Posterior vena cava (tissue), 2 donors: ENCODE results near the gene TRAPPC6A. TPM values are rescaled to one million over a fixed set of nuclear protein-coding genes. Genes with fewer than 3 reads are reported as not detected.

Experiments used
- DNase-seq: peaks from one replicate; pipeline ENCODE4 v3.0.0-alpha.2; 2020; ENCODE audit warnings: low spot score
- intact Hi-C, 2 donors: fragments of 100-400 bp; cut with DNase I; formaldehyde crosslinking; loops; one replicate each; pipeline versions ENCODE4 v1.14.1 to v1.14.2; 2022 to 2023
- total RNA-seq, 2 donors: library from RNA; stranded (reverse); fragmentation: NEBNext Ultra II Directional; extraction: Animal tissue kit (Norgen Biotek cat#: 25700); gene quantifications; one replicate each; pipeline ENCODE4 v1.2.1, GENCODE V29; 2021
- donor health status: DM: yes; HTN: yes; CAD: no.
- donor health status: DM: yes; HTN: yes; CAD: no.

The TRAPPC6A gene
- total RNA-seq, 2 donors from 2014 or later: 6.5 to 7.7 TPM

GRCh38 chr19:45166723-45167252, 11.2 kb downstream of the TRAPPC6A start:
- peak; percentile 77 for DNase-seq
- intact Hi-C loops: loop anchor here in 1 of 2 donors (10.0 kb wide), 1 partner anchor 168 kb away; no protein-coding TSS in a partner anchor

GRCh38 chr19:45164577-45165335, 13.3 kb downstream of the TRAPPC6A start:
- intact Hi-C loops: loop anchor here in 1 of 2 donors (10.0 kb wide), 1 partner anchor 170 kb away; no protein-coding TSS in a partner anchor
- DNase-seq: peak; percentile 85

- intact Hi-C loops: loop anchor here in 1 of 2 donors (10.0 kb wide), 1 partner anchor 171 kb away; no protein-coding TSS in a partner anchor
Observed at GRCh38 chr19:45163751-45164460, 14.1 kb downstream of the TRAPPC6A start.

GRCh38 chr19:45163156-45163555, 14.9 kb downstream of the TRAPPC6A start:
- intact Hi-C loops: loop anchor here in 1 of 2 donors (10.0 kb wide), 1 partner anchor 172 kb away; no protein-coding TSS in a partner anchor
- DNase-seq: no peak

More at GRCh38 chr19:45163751-45164460, 14.1 kb downstream of the TRAPPC6A start:
- no peak for DNase-seq

GRCh38 chr19:45162608-45163143, 15.4 kb downstream of the TRAPPC6A start:
- intact Hi-C loops: loop anchor here in 1 of 2 donors (10.0 kb wide), 1 partner anchor 172 kb away; no protein-coding TSS in a partner anchor
- DNase-seq: no peak

GRCh38 chr19:45161738-45162607, 16.1 kb downstream of the TRAPPC6A start:
- no peak for DNase-seq

GRCh38 chr19:45160870-45161737, 16.9 kb downstream of the TRAPPC6A start, which contains the start of gene NKPD1:
TSS of gene NKPD1 (minus strand) at chr19:45160982. CDS start at chr19:45160150, 832 bp downstream.
- intact Hi-C loops: loop anchor here in 1 of 2 donors (10.0 kb wide), 1 partner anchor 174 kb away; no protein-coding TSS in a partner anchor
- DNase-seq: no peak

More at GRCh38 chr19:45161738-45162607, 16.1 kb downstream of the TRAPPC6A start:
- intact Hi-C loops: loop anchor here in 1 of 2 donors (10.0 kb wide), 1 partner anchor 173 kb away; no protein-coding TSS in a partner anchor

- intact Hi-C loops: loop anchor here in 1 of 2 donors (10.0 kb wide), 1 partner anchor 175 kb away; no protein-coding TSS in a partner anchor
Observed at GRCh38 chr19:45159971-45160324, 18.1 kb downstream of the TRAPPC6A start.

GRCh38 chr19:45159210-45159970, 18.6 kb downstream of the TRAPPC6A start:
- DNase-seq: no peak
- intact Hi-C loops: no loop called here

More at GRCh38 chr19:45159971-45160324, 18.1 kb downstream of the TRAPPC6A start:
- DNase-seq: no peak

GRCh38 chr19:45158503-45159209, 19.4 kb downstream of the TRAPPC6A start:
- no peak for DNase-seq
- intact Hi-C loops: no loop called here

- no peak for DNase-seq
- intact Hi-C loops: no loop called here
Observed at GRCh38 chr19:45156751-45157150, 21.3 kb downstream of the TRAPPC6A start.

GRCh38 chr19:45156011-45156630, 21.9 kb downstream of the TRAPPC6A start:
- intact Hi-C loops: no loop called here
- DNase-seq: no peak

- intact Hi-C loops: no loop called here
- DNase-seq: no peak
Observed at GRCh38 chr19:45154064-45154827, 23.8 kb downstream of the TRAPPC6A start.

GRCh38 chr19:45153339-45154063, 24.5 kb downstream of the TRAPPC6A start:
- no peak for DNase-seq
- intact Hi-C loops: no loop called here
